COLO668 (cell line): Measurements from ENCODE around the gene KCNQ1.

Source experiments
- DNase-seq: peaks from one replicate; lab custom pipeline; 2025; ENCODE audit not compliant: unreplicated experiment; lab: John Stamatoyannopoulos, UW

KCNQ1 gene, protein sequence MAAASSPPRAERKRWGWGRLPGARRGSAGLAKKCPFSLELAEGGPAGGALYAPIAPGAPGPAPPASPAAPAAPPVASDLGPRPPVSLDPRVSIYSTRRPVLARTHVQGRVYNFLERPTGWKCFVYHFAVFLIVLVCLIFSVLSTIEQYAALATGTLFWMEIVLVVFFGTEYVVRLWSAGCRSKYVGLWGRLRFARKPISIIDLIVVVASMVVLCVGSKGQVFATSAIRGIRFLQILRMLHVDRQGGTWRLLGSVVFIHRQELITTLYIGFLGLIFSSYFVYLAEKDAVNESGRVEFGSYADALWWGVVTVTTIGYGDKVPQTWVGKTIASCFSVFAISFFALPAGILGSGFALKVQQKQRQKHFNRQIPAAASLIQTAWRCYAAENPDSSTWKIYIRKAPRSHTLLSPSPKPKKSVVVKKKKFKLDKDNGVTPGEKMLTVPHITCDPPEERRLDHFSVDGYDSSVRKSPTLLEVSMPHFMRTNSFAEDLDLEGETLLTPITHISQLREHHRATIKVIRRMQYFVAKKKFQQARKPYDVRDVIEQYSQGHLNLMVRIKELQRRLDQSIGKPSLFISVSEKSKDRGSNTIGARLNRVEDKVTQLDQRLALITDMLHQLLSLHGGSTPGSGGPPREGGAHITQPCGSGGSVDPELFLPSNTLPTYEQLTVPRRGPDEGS

DNA sequence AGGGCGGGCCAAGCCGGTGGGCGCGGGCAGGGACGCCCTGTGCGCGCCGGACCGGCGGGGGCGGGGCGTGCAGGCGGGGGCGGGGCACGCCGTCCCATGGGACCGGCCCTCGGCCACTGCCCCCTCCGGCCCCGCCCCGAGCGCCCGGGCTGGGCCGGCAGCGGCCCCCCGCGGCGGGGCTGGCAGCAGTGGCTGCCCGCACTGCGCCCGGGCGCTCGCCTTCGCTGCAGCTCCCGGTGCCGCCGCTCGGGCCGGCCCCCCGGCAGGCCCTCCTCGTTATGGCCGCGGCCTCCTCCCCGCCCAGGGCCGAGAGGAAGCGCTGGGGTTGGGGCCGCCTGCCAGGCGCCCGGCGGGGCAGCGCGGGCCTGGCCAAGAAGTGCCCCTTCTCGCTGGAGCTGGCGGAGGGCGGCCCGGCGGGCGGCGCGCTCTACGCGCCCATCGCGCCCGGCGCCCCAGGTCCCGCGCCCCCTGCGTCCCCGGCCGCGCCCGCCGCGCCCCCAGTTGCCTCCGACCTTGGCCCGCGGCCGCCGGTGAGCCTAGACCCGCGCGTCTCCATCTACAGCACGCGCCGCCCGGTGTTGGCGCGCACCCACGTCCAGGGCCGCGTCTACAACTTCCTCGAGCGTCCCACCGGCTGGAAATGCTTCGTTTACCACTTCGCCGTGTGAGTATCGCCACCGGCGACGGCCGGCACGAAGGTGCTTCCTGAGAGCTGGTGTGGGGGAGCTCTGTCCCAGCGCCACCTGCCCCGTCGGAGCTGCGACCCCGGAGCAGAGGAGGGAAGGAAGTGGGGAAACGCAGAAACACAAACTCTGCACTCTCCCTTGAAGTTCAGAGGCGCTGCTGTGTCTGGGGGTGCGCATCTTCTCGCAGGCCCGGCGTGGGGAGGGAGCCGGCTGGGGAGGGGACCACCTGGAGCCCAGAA, at the start of gene KCNQ1:
TSS of gene KCNQ1 (plus strand) at position 188 of the 925 bp plus-strand sequence. CDS start at position 279, 91 bp downstream.
- DNase-seq = peak; percentile 11

DNA sequence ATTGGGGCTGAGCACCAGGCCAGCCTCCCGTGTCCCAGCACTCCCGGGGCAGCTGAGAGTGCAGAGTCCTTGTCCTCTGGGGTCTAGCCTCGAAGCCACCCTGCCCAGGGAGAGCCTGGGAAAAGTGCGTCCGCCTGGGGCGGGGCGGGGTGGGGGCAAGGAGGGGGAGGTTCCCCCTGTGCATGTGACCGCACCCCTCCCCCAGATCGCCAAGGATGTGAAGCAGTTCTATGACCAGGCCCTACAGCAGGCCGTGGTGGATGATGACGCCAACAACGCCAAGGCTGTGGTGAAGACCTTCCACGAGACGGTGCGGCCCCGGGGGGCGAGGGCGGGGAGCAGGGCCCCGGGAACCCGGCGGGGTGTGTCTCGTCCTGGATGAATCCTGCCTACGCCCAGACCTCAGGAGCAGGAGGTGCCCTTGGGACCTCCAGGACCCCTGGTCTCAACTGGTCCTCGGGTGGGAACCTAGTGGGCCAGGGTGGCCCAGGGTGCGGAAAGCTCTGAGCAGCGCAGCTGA, 49.5 kb upstream of the KCNQ1 start:
- DNase-seq = no peak

DNA sequence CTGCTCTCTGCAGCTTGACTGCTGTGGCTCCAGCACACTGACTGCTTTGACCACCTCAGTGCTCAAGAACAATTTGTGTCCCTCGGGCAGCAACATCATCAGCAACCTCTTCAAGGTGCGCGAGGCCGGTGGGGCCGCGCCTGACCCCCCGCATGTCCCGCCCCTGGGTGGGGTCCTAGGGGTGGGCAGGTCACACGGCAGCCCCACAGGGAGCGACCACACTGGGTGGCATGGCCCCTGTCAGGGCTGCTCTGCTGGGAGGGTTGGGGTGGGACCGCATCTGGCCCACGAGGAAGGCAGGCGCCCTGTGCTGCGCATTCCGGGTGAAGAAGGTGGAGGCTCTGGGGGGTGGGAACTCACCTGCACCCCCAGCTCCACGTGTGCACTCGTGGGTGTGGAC, 49.0 kb upstream of the KCNQ1 start:
- no peak for DNase-seq

DNA sequence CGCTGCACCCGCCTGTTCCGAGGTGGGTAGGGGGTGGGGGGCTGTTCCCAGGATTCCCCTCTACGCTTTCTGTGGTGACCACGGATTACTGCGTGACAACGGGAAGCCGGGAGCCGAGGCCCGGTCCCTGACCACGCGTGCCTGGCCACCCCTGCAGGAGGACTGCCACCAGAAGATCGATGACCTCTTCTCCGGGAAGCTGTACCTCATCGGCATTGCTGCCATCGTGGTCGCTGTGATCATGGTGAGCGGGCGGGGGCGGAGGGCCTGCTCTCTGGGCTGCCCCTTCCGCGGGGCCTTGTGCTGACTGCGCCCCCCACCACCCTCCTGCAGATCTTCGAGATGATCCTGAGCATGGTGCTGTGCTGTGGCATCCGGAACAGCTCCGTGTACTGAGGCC, 48.3 kb upstream of the KCNQ1 start:
- no peak for DNase-seq

DNA sequence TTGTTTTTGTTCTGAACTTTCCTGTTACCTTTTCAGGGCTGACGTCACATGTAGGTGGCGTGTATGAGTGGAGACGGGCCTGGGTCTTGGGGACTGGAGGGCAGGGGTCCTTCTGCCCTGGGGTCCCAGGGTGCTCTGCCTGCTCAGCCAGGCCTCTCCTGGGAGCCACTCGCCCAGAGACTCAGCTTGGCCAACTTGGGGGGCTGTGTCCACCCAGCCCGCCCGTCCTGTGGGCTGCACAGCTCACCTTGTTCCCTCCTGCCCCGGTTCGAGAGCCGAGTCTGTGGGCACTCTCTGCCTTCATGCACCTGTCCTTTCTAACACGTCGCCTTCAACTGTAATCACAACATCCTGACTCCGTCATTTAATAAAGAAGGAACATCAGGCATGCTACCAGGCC, 47.8 kb upstream of the KCNQ1 start:
- no peak for DNase-seq

DNA sequence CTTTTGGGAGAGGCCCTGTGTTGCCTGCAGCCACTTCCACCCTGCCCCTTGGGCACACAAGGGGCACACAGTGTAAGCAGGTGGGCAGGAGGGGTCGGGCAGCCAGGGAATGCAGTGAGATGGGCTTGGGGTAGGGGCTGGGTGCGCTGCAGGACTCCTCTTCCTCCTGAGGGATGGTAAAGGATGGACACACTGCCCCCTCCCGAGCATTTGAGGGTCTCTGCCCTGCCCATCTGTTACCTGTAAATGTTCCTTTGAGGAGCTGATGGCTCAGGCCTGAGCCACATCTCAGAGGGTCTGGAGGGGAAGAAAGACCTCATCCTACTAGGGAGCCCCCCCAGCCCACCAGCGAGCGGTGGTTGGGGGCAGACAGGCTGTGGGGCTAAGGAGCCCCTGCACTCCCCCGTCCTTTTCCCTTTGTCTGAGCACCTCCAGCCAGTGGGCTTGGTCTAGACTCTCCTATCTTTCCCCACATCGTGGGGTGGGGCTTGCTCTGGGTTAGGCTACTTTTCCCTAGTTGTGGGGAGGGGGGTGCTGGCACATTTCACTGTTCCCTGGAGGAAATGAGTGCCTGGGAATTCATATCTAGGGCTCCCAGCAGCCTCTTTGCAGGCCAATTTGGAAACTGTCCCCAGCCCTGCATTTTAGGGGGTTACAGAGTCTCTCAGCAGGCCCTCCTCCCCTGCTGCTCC, 46.0 kb upstream of the KCNQ1 start:
- no peak for DNase-seq

DNA sequence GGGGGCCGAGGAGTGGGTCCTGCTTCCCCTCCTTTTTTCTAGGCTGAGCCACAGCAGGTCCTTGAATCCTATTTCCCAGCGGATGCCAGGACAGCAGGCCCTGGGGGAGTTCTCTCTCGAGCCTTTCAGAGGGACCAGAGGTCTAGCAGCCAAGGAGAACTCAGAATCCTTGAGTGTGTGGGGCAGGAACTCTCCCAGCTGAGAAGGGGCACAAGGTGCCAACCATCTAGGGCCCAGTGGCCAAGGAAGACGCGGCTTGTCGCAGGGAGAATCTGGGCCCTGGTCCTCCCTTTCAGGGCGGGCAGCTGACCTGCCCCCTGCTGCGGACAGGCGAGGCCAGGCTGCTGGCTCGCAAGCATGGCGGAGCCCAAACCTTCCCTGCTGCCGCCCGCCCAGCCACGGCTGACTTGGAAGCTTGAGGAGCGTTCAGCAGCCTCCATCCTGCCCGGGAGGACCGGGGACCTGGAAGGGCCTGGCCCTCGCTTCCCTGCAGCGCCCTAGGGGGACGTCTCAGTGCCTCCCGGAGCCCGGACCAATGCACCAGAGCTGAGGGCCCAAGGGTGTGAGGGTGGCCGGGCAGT, 45.2 kb upstream of the KCNQ1 start:
- DNase-seq = no peak

DNA sequence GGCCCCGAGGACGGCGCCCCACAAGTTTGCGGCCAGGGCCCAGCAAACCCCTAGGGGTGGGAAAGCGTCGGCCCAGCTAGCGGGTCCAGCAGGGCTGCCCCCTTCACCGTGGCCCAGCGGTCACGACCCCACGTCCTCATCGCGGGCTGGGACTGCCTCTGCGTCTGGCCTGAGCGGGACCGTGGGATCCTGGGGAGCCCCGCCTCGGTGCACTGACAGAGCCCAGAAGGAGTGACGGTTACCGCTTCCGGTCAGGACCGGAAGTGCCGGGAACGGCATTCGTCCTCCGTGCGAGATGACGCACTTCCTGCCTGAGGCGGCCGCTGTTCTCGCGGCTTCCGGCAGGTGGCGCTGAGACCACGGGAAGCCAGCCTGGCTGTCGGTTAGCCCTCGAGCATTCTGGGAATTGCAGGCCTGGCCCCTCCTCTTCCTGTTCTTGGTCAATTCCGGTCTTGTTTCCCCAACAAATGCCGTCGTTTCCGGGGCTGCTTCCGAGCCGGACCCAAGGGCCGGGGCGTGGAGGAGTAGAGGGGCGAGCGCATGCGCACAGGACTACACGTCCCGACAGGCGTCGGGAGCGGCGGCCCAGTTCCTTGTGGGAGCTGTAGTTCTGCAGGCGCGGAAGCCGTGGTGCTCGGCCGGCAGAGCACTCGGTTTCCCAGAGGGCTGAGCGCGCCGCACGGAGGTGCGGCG, 44.6 kb upstream of the KCNQ1 start, which contains the start of gene TSSC4:
TSS of gene TSSC4 (plus strand) at position 682 of the 693 bp plus-strand sequence. CDS start 1,884 bp downstream, outside the sequence.
- DNase-seq = peak; percentile 92

DNA sequence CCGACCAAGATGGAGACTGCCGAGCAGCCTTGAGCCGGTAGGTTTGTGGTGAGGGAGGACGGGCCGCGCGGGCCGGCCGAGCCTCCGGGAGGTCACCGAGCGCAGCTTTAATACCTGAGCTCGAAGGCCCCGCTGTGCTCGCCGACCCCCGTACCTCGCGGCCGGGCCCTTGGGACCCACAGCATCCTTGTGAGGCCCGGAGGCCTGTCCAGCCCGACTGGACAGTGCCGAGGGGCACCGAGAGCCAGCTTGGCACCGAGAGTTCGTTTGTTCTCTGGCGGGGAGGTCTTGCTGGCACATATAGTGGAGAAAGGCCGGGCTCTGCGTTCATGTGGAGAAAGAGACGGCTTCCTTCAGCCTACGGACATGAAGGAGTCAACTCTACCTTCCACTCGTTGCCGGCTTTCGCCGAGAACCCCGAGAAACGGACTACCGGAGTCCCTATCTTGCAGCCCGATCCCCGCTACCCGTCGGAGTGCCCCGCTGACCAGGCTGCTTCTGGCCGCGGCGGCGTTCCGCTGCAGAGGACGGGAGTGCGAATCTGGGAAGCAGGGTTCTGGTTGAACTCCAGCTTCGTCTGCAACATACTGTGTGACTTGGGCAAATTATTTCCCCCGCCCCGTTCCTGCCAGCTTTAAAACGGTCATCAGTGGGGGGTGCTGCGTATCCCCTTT, 43.9 kb upstream of the KCNQ1 start:
- no peak for DNase-seq

DNA sequence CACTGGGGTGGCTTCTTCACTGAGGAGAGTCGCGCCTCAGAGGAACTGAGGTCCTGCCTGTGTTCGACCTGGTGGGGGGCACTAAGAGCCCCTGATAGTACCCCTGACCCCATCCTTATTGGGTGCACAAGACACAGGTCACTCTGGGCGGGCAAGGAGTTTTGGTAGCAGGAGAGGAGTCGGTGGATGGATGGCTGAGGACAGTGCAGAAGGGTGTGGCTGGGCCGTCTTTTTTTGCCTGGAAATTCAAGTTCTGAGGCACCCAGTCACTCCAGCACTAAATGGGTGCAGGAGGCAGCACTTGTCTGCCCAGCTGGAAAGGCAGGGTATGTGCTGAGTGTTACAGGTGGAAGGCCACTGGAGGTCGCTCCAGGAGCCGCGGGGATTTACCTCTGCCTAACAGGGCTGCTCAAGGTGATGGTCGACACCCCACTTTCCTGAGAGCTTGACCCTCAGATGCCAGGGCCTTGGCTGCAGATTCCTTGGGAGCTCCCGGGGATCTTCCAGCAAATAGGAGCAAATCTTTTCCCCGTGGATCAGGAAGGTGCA, 43.3 kb upstream of the KCNQ1 start:
- DNase-seq = no peak

DNA sequence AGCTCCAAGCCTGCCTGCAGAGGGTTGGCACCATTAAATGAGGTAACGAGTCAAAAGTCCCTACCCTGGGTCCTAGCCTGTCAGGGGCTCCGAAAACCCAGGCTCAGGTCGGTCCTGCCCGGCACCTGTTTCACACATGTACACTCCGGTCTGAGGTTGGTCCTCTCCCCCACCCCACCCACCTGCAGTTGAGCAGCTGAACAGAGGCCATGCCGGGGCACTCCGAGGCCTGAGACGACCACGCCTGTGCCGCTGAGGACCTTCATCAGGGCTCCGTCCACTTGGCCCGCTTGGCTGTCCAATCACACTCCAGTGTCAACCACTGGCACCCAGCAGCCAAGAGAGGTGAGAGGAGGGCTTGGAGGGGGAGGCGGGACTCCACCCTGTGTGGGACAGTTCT, 42.7 kb upstream of the KCNQ1 start:
- DNase-seq = no peak

DNA sequence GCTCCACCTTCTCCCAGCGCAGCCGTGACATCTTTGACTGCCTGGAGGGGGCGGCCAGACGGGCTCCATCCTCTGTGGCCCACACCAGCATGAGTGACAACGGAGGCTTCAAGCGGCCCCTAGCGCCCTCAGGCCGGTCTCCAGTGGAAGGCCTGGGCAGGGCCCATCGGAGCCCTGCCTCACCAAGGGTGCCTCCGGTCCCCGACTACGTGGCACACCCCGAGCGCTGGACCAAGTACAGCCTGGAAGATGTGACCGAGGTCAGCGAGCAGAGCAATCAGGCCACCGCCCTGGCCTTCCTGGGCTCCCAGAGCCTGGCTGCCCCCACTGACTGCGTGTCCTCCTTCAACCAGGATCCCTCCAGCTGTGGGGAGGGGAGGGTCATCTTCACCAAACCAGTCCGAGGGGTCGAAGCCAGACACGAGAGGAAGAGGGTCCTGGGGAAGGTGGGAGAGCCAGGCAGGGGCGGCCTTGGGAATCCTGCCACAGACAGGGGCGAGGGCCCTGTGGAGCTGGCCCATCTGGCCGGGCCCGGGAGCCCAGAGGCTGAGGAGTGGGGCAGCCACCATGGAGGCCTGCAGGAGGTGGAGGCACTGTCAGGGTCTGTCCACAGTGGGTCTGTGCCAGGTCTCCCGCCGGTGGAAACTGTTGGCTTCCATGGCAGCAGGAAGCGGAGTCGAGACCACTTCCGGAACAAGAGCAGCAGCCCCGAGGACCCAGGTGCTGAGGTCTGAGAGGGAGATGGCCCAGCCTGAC, 41.7 kb upstream of the KCNQ1 start:
- DNase-seq = no peak

DNA sequence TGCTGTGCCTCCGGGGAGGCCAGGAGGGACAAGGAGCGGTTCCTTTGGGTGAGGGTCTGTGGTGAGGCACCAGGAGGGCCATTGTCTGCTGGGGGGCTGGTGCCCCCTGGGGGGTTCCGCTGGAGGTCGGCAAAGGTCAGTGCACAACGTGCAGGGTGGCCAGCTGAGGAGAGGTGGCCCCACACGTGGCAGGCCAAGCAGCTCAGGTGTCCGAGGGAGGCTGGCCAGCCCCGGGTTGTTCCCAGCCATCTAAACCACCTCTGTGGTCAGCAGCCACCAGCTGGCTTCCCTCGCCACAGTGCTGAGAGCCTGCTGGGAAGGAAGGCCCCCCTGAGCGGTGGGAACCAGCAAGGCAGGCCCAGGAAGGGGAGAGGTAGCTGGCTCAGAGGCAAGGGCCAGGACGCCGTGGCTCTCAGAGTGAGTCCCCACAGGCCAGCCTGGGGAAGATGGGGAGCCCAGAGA, 40.0 kb upstream of the KCNQ1 start:
- DNase-seq = no peak

DNA sequence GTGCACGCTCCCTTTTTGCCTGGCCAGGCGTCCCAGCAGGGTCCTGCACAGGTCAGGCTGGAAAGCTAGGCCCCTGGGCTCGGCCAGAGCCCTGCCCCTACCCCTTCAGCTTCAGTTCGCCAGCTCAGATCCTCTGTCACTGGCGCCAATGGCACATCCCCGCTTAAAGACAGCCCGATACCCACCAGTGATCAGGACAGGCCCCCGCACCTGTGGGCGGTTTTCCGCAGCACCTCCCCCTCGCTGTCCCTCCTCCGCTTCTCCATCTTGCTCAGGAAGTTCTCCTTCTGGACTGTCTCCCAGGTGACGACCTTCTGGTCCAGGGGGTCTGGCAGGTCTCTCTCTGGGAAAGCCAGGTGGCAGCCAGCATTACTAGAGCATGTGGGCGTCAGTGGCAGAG, 38.4 kb upstream of the KCNQ1 start:
- DNase-seq = no peak

DNA sequence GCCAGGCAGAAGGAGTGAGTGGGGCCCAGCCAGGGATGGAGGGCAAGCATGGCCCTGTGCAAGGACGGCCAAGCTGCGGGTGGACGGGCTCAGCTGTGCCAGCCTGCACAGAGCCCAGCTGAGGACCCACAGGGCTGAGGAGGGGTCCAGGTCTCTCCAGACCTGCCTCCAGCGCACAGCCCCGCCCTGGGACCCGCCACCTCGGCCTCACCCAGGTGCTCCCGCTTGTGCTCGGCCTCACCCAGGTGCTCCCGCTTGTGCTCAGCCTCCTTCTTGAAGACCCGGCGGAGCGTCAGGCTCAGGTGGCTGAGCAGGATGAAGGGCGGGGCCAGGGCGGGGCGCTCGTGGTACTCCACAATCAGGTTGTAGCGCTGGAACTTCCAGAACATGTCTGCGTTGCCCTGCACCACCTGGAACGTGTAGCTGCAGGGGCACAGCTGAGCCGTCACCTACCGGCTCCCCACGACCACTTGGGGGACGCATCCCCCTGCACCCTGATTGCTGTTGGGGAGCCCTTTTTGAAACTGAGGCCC, 37.9 kb upstream of the KCNQ1 start:
- DNase-seq = no peak

DNA sequence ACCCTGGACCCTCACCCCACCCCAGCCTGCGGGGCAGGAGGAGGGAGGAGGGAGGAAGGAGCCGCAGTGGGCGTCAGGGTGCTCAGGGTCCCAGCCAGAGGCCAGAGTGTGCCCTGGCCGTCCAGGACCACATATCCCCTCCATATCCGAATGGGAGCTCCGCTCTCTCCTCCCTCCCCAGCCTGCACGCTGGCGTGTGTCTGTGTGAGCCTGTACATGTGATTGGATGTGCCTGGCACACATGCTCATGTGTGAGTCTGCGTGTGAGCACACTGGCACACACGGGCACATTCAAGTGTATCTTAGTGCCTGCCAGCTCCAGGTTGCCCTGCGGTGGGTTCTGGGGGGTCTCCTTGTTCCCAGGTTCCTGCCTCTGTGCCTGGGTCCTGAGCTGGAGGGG, 36.1 kb upstream of the KCNQ1 start:
- DNase-seq = no peak

DNA sequence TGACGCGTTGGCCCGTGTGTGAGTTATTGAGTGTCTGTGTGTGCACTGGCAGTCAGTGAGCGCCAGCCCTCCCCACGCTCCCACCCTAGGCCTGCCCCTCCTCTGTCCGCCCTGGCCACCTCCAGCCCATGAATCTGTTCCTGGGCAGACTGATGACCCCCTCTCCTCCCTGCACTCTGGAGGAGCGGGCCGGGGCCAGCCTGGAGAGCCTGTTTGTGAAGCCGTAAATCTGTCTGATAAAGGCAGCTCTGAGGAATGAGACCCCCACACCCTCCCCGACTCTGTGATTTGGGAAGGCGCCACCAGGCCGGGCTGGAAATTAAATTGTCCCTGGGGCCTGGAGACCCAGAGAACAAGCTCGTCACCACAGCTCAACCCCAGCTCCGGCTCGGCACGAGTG, 35.7 kb upstream of the KCNQ1 start:
- no peak for DNase-seq
